WTC11 (cell line): ENCODE results near the gene SYNCRIP. TPM values are rescaled to one million over a fixed set of nuclear protein-coding genes. Genes with fewer than 3 reads are reported as not detected.

Experiments used
- ATAC-seq: fragments of 200-7000 bp; cut with Tn5 transposase; 2 replicates; pipeline ENCODE4 v1.10.0; 2021; ENCODE audit warnings: mild to moderate bottlenecking, moderate library complexity
- CTCF ChIA-PET: fragments of 300-600 bp; sonication (Branson Sonifier 250); formaldehyde crosslinking; loops from one replicate; lab custom pipeline; 2021; ENCODE audit warnings: antibody characterized with exemption; lab: Charles Lee
- POLR2A ChIA-PET: fragments of 350-600 bp; sonication (Branson Sonifier 250); formaldehyde crosslinking; loops from one replicate; lab custom pipeline; 2021; ENCODE audit warnings: antibody characterized with exemption; lab: Charles Lee
- DNase-seq: peaks from one replicate; pipeline ENCODE4 v3.0.0; 2021; ENCODE audit warnings: low spot score
- H3K27ac Mint-ChIP-seq: 2 replicates; pipeline ENCODE4 v1.8.0; 2021; ENCODE audit warnings: mixed read lengths
- H3K27me3 Mint-ChIP-seq: 2 replicates; pipeline ENCODE4 v1.8.0; 2021; ENCODE audit warnings: low read depth, mild to moderate bottlenecking, moderate library complexity, mixed read lengths
- H3K36me3 Mint-ChIP-seq: 2 replicates; pipeline ENCODE4 v1.8.0; 2021; ENCODE audit warnings: mixed read lengths
- H3K4me1 Mint-ChIP-seq: 2 replicates; pipeline ENCODE4 v1.8.0; 2022; ENCODE audit warnings: mixed read lengths
- H3K4me3 Mint-ChIP-seq: 2 replicates; pipeline ENCODE4 v1.8.0; 2021; ENCODE audit warnings: mild to moderate bottlenecking, moderate library complexity, mixed read lengths
- H3K9me3 Mint-ChIP-seq: 2 replicates; pipeline ENCODE4 v1.8.0; 2021; ENCODE audit warnings: mixed read lengths
- EMX1 ChIP-seq: fragments of 250-450 bp; sonication (Bioruptor Pico); IDR thresholded peaks from 2 replicates; pipeline ENCODE4 v1.8.0; 2021; ENCODE audit warnings: mild to moderate bottlenecking
- HMGA2 ChIP-seq: fragments of 250-450 bp; sonication (Bioruptor Pico); IDR thresholded peaks from 2 replicates; pipeline ENCODE4 v1.4.0; 2021; ENCODE audit warnings: mild to moderate bottlenecking, moderate library complexity
- HMGXB4 ChIP-seq: sonication (generic); formaldehyde crosslinking; IDR thresholded peaks from 2 replicates; pipeline ENCODE4 v1.8.1; 2023; ENCODE audit warnings: mild to moderate bottlenecking, moderate library complexity, missing genetic modification reagents
- MYBL2 ChIP-seq: sonication (generic); formaldehyde crosslinking; IDR thresholded peaks from 2 replicates; pipeline ENCODE4 v1.8.1; 2023; ENCODE audit warnings: mild to moderate bottlenecking, moderate library complexity, missing genetic modification reagents
- NFATC4 ChIP-seq: fragments of 250-450 bp; sonication (Bioruptor Pico); IDR thresholded peaks from 2 replicates; pipeline ENCODE4 v1.9.0; 2021; ENCODE audit warnings: mild to moderate bottlenecking
- PREB ChIP-seq: sonication (generic); formaldehyde crosslinking; IDR thresholded peaks from 2 replicates; pipeline ENCODE4 v1.8.1; 2022; ENCODE audit warnings: mild to moderate bottlenecking, missing genetic modification reagents, moderate library complexity, borderline replicate concordance
- PRRX2 ChIP-seq: fragments of 250-450 bp; sonication (Bioruptor Pico); IDR thresholded peaks from 2 replicates; pipeline ENCODE4 v1.8.0; 2021; ENCODE audit warnings: mild to moderate bottlenecking
- TP53 ChIP-seq: sonication (generic); formaldehyde crosslinking; IDR thresholded peaks from 2 replicates; pipeline ENCODE4 v1.8.1; 2023; ENCODE audit warnings: mild to moderate bottlenecking, missing genetic modification reagents
- ZNF263 ChIP-seq: sonication (generic); formaldehyde crosslinking; IDR thresholded peaks from 2 replicates; pipeline ENCODE4 v1.8.1; 2022; ENCODE audit warnings: low read depth, mild to moderate bottlenecking, moderate library complexity, missing genetic modification reagents
- ZNF281 ChIP-seq: sonication (generic); formaldehyde crosslinking; IDR thresholded peaks from 2 replicates; pipeline ENCODE4 v1.8.0; 2023; ENCODE audit warnings: mild to moderate bottlenecking, missing genetic modification reagents
- ZNF416 ChIP-seq: fragments of 250-450 bp; sonication (Bioruptor Pico); IDR thresholded peaks from 2 replicates; pipeline ENCODE4 v1.9.0; 2021; ENCODE audit warnings: mild to moderate bottlenecking, inconsistent platforms
- ZNF425 ChIP-seq: fragments of 250-450 bp; sonication (Bioruptor Pico); conservative IDR thresholded peaks from 2 replicates; pipeline ENCODE4 v1.9.0; 2021; ENCODE audit warnings: mild to moderate bottlenecking
- ZNF512 ChIP-seq: sonication (generic); formaldehyde crosslinking; IDR thresholded peaks from 2 replicates; pipeline ENCODE4 v1.8.1; 2022; ENCODE audit warnings: missing genetic modification reagents, borderline replicate concordance
- ZNF671 ChIP-seq: fragments of 250-450 bp; sonication (Bioruptor Pico); IDR thresholded peaks from 2 replicates; pipeline ENCODE4 v1.8.0; 2021; ENCODE audit warnings: mild to moderate bottlenecking
- total RNA-seq: library from RNA; stranded (reverse); gene quantifications from 3 replicates; pipeline ENCODE4 v1.2.3, GENCODE V29; 2021
- TF ChIP-seq, protein P1 (sequence below): fragments of 250-450 bp; sonication (Bioruptor Pico); IDR thresholded peaks from 2 replicates; pipeline ENCODE4 v1.9.0; 2021; ENCODE audit warnings: moderate library complexity, mild to moderate bottlenecking, inconsistent platforms, borderline replicate concordance
- TF ChIP-seq, protein P2 (sequence below): fragments of 250-450 bp; sonication (Bioruptor Pico); IDR thresholded peaks from 2 replicates; pipeline ENCODE4 v1.8.0; 2021; ENCODE audit warnings: mild to moderate bottlenecking

The SYNCRIP gene
- total RNA-seq, 1 experiment from 2014 or later = 150 TPM

DNA sequence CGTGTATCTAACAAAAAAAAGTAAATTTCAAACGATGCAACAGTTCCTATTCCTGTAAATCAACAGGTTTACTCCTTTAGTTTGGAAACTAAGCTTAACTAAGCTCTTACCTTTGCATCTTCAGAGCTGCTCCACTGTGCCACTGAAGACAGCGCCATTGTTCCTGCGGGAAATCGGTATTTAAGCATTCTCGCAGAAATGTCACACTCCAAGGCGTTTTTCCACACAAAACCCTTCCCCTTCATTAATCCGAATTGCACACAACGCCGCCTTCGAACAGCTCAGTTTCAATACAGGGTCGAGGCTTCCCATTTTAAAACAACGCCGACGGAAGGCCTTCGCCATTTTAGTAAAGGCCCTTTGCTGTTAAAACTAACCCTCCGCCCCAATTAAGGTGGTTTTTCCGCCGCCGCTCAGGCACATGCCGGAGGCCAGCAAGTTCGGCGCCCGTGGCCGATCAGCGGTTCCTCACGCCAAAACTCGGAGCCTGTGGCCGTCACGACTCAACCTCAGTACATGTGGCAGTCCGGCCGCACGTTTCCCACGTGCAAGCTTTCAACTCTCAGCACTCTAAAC is 35.4 kb upstream of the SYNCRIP start (continued):
- TF ChIP-seq ZNF281 (CRISPR knock-in tag) = no peak
- TF ChIP-seq TP53 = no peak
- TF ChIP-seq, protein P1, sequence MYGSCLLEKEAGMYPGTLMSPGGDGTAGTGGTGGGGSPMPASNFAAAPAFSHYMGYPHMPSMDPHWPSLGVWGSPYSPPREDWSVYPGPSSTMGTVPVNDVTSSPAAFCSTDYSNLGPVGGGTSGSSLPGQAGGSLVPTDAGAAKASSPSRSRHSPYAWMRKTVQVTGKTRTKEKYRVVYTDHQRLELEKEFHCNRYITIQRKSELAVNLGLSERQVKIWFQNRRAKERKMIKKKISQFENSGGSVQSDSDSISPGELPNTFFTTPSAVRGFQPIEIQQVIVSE (CRISPR knock-in tag) = no peak
- peak; percentile 10; the same call in 1 of the 2 replicates for TF ChIP-seq MYBL2
- no peak for TF ChIP-seq HMGA2 (CRISPR knock-in tag)
- TF ChIP-seq ZNF512 (CRISPR knock-in tag) = 0 out of 2 replicates have a peak, but pooled peaks have one; percentile 41
- no peak for TF ChIP-seq ZNF416
- TF ChIP-seq NFATC4 (CRISPR knock-in tag) = no peak
- TF ChIP-seq HMGXB4 = no peak
- TF ChIP-seq, protein P2, sequence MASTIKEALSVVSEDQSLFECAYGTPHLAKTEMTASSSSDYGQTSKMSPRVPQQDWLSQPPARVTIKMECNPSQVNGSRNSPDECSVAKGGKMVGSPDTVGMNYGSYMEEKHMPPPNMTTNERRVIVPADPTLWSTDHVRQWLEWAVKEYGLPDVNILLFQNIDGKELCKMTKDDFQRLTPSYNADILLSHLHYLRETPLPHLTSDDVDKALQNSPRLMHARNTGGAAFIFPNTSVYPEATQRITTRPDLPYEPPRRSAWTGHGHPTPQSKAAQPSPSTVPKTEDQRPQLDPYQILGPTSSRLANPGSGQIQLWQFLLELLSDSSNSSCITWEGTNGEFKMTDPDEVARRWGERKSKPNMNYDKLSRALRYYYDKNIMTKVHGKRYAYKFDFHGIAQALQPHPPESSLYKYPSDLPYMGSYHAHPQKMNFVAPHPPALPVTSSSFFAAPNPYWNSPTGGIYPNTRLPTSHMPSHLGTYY (CRISPR knock-in tag) = no peak
- no peak for TF ChIP-seq ZNF263
- peak; percentile 76; the same call in 1 of the 2 replicates for TF ChIP-seq ZNF425
- no peak; the same call in 1 of the 2 replicates for TF ChIP-seq ZNF671 (CRISPR knock-in tag)

GRCh38 chr6:85677234-85677956 is 34.7 kb upstream of the SYNCRIP start:
- Mint-ChIP-seq H3K9me3 (peaks cover 7% of the 10 kb centered on the region), H3K36me3 (peaks cover 62% of the 10 kb centered on the region), H3K27ac (peak overlapping the region; percentile 91), H3K4me1 (peaks cover 56% of the 10 kb centered on the region), H3K4me3 (peak overlapping the region; percentile 96), H3K27me3 (peaks cover 3% of the 10 kb centered on the region; the same call in 1 of the 2 replicates)
- ChIA-PET POLR2A (interaction anchor here (1.3 to 3.0 kb wide), 8 partner anchors 8 to 50 kb away, joined by 4 to 102 read pairs (median 7); partner anchors contain the start of gene SYNCRIP), CTCF (interaction anchor here (2.1 kb wide), 1 partner anchor 34 kb away, joined by 7 read pairs; the partner anchor contains the start of gene SYNCRIP)
- DNase-seq = no peak
- ATAC-seq = no peak
- no peak for TF ChIP-seq ZNF425
- TF ChIP-seq, protein P1 (CRISPR knock-in tag) = 0 out of 2 replicates have a peak, but pooled peaks have one; percentile 12
- TF ChIP-seq EMX1 (CRISPR knock-in tag) = 0 out of 2 replicates have a peak, but pooled peaks have one; percentile 5
- no peak for TF ChIP-seq PREB (CRISPR knock-in tag)
- TF ChIP-seq PRRX2 = peak; percentile 57; the same call in 1 of the 2 replicates
